ENCODE measurements around the gene ATXN1.
A peak's percentile ranks its signal among the peaks of the same experiment; 100 is the strongest.

The ATXN1 gene

DNA sequence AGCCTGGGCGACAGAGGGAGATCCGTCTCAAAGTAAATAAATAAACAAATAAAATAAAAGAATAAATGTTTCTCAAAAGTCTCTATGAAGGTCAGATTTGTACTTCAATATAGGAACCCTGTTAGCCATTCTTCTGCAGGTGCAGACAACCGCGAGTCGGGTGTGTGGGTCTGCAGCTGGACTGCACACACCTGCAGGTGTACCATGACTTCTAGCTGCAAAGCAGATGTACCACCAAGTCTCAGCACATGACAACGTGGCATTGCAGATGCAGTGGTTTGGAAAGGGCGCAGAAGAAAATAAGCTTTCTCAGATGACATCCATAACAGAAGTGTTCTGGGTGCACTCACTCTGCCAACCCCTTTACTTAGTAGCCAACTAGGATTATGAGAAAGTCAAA, 239.7 kb downstream of the ATXN1 start (continued):
- TF ChIP-seq HOXA7 (CRISPR knock-in tag; IDR thresholded peaks at IDR 0.05; ENCODE audit: borderline replicate concordance) (no peak), ZNF341 (tag by site-specific recombination; IDR thresholded peaks at IDR 0.05; ENCODE audit: low read depth) (no peak), REPIN1 (tag by site-specific recombination; IDR thresholded peaks at IDR 0.05; ENCODE audit: low read depth) (no peak)
- TF ChIP-seq, protein P1, sequence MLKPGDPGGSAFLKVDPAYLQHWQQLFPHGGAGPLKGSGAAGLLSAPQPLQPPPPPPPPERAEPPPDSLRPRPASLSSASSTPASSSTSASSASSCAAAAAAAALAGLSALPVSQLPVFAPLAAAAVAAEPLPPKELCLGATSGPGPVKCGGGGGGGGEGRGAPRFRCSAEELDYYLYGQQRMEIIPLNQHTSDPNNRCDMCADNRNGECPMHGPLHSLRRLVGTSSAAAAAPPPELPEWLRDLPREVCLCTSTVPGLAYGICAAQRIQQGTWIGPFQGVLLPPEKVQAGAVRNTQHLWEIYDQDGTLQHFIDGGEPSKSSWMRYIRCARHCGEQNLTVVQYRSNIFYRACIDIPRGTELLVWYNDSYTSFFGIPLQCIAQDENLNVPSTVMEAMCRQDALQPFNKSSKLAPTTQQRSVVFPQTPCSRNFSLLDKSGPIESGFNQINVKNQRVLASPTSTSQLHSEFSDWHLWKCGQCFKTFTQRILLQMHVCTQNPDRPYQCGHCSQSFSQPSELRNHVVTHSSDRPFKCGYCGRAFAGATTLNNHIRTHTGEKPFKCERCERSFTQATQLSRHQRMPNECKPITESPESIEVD (tag by site-specific recombination; IDR thresholded peaks at IDR 0.05): no peak

DNA sequence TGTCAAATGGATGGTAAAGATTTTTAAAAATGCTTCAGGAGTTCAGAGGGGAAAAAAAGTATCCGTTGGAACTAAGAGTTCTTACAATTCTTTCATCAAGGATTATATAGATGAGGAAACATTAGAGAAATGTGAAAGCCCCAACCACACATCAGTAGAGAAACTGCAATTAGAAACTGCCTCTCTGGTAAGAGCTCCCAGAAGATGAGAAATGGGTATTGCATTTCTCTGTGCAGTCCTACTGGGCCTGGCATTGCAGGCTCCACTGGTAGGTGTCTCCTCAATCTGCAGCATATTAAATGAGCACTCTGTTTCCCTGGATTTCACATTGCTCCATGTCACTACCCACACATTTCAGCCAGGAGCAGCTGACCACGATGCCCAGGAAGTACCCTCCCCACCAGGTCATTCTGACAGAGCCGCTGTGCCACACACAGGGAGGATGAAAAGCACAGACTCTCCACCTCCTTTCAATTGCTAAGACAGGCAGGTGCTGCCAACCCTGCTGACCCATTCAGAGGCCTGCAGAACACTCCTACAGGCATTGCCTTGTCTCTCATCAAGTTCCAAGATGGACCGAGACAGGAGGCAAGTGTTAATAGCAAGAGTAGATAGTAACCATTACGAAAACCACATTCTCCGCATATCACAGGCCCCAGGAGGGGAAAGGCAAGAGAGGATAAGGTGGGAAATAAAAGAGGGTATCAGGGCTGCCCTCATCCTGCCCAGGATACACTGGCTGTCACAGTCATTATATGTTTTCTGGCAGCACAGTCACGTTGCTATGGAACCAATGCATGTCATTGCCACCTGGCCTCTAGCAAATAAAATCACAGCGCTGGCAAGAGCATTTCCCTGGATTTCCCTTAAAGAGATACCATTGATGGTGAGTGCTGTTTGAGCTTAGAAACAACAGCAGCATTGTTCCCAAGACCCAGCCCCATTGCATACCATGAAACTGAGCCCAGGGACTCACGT, 241.7 kb downstream of the ATXN1 start:
- H3K27ac ChIP-seq (ENCODE audit: extremely low read depth, low read depth, low read length): no peak overlapping the region
- no peaks in the 10 kb centered on the region for H3K4me1 ChIP-seq (ENCODE audit: control insufficient read depth, insufficient read depth, low read length)
- TF ChIP-seq ZNF211 (tag by site-specific recombination; IDR thresholded peaks at IDR 0.05; ENCODE audit: low read depth): no peak
- TF ChIP-seq GFI1B (tag by site-specific recombination; IDR thresholded peaks at IDR 0.05): peak; percentile 15; the same call in 1 of the 2 replicates
- H3K9me3 ChIP-seq (ENCODE audit: control insufficient read depth, insufficient read depth, low read depth, low read length): no peaks in the 10 kb centered on the region
- no peak overlapping the region for H3K4me3 ChIP-seq (ENCODE audit: low read depth, low read length)
- ChIA-PET POLR2A (no interaction called here), CTCF (no interaction called here)
- H3K36me3 ChIP-seq (ENCODE audit: control insufficient read depth in 2 of 2, insufficient read depth in 1 of 2, low read length in 2 of 2): peaks cover 7 to 10% of the 10 kb centered on the region in 2 experiments; a peak in 2 of 3 replicates

DNA sequence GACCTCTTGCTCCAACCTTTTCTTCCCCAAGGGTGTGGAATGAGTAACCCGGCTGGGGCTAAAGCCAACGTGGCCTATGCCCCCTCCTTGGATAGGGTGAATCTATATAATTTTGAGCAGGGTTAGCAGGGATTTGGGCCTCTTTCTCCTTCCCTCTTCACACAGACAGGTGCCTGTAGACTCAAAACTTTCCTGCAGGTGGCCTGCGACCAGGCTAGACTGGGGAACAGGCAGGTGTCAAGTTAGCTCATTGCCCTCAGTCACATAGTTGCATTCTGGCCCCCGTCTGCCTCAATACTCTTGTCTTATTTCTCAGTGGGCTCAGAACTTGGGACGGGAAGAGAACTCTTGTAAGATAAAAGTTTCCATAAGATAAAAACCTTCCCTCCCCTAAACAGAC, 243.0 kb downstream of the ATXN1 start:
- ChIA-PET POLR2A (no interaction called here), CTCF (interaction anchor here (0.6 to 8.4 kb wide), 3 partner anchors 175 to 573 kb away, joined by 3 to 63 read pairs (median 4); partner anchors contain the start of gene ATXN1)
- Histone ChIP-seq H3K9me3 (ENCODE audit: control insufficient read depth, insufficient read depth, low read depth, low read length) (no peaks in the 10 kb centered on the region), H3K36me3 (ENCODE audit: control insufficient read depth in 2 of 2, insufficient read depth in 1 of 2, low read length in 2 of 2) (peaks cover 7 to 10% of the 10 kb centered on the region in 2 experiments; a peak in 2 of 3 replicates), H3K4me3 (ENCODE audit: low read depth, low read length) (no peak overlapping the region), H3K4me1 (ENCODE audit: control insufficient read depth, insufficient read depth, low read length) (peaks cover 10% of the 10 kb centered on the region; the same call in 1 of the 2 replicates), H3K27ac (ENCODE audit: extremely low read depth, low read depth, low read length) (no peak overlapping the region)
- TF ChIP-seq ZFP3 (tag by site-specific recombination; IDR thresholded peaks at IDR 0.05; ENCODE audit: low read depth) (no peak), ZNF501 (tag by site-specific recombination; IDR thresholded peaks at IDR 0.05) (no peak), MZF1 (tag by site-specific recombination; IDR thresholded peaks at IDR 0.05; ENCODE audit: borderline replicate concordance) (no peak), ZNF549 (tag by site-specific recombination; IDR thresholded peaks at IDR 0.05) (no peak), ZNF366 (tag by site-specific recombination; conservative IDR thresholded peaks at IDR 0.05) (no peak), ZNF585B (tag by site-specific recombination; IDR thresholded peaks at IDR 0.05) (no peak), ZNF211 (tag by site-specific recombination; IDR thresholded peaks at IDR 0.05; ENCODE audit: low read depth) (no peak), MYNN (tag by site-specific recombination; IDR thresholded peaks at IDR 0.05; ENCODE audit: borderline replicate concordance) (no peak), GLIS2 (tag by site-specific recombination; IDR thresholded peaks at IDR 0.05) (no peak)

DNA sequence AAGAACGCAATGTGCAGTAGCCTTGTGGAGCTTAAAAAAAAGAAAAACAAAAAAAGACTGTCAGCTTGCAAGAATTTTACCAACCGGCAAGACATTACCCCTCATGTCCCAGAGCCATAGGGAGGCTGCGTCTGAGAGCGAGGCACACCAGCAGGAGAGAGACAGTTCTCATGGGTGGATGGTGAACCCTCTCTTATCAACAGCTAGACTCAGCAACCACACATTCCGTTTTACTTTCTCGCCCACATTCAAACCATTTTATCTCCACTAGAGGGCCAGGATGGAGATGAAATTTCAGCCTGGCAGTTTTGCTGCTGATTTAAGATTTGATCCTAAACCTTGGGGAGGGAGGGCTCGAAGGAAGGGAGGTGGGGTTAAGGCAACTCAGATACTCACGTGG, 247.0 kb downstream of the ATXN1 start:
- Histone ChIP-seq H3K36me3 (ENCODE audit: control insufficient read depth in 2 of 2, insufficient read depth in 1 of 2, low read length in 2 of 2) (no peaks in the 10 kb centered on the region), H3K4me3 (ENCODE audit: low read depth, low read length) (no peak overlapping the region), H3K27ac (ENCODE audit: extremely low read depth, low read depth, low read length) (no peak overlapping the region), H3K4me1 (ENCODE audit: control insufficient read depth, insufficient read depth, low read length) (peaks cover 19% of the 10 kb centered on the region), H3K9me3 (ENCODE audit: control insufficient read depth, insufficient read depth, low read depth, low read length) (no peaks in the 10 kb centered on the region)
- ChIA-PET CTCF (interaction anchor here (0.6 to 8.4 kb wide), 22 partner anchors 8 to 881 kb away, joined by 3 to 63 read pairs (median 4); partner anchors contain the start of gene ATXN1), POLR2A (interaction anchor here (1.5 kb wide), 2 partner anchors 240 to 247 kb away, joined by 4 to 7 read pairs; partner anchors contain the start of gene ATXN1)
- TF ChIP-seq PRDM1 (tag by site-specific recombination; IDR thresholded peaks at IDR 0.05) (peak; percentile 56; the same call in 1 of the 2 replicates), ZNF214 (tag by site-specific recombination; IDR thresholded peaks at IDR 0.05; ENCODE audit: borderline replicate concordance) (no peak), ZFHX2 (tag by site-specific recombination; conservative IDR thresholded peaks at IDR 0.05) (peak; percentile 76)
- TF ChIP-seq, protein P2, sequence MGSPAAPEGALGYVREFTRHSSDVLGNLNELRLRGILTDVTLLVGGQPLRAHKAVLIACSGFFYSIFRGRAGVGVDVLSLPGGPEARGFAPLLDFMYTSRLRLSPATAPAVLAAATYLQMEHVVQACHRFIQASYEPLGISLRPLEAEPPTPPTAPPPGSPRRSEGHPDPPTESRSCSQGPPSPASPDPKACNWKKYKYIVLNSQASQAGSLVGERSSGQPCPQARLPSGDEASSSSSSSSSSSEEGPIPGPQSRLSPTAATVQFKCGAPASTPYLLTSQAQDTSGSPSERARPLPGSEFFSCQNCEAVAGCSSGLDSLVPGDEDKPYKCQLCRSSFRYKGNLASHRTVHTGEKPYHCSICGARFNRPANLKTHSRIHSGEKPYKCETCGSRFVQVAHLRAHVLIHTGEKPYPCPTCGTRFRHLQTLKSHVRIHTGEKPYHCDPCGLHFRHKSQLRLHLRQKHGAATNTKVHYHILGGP (tag by site-specific recombination; IDR thresholded peaks at IDR 0.05): no peak
- TF ChIP-seq, protein P3, sequence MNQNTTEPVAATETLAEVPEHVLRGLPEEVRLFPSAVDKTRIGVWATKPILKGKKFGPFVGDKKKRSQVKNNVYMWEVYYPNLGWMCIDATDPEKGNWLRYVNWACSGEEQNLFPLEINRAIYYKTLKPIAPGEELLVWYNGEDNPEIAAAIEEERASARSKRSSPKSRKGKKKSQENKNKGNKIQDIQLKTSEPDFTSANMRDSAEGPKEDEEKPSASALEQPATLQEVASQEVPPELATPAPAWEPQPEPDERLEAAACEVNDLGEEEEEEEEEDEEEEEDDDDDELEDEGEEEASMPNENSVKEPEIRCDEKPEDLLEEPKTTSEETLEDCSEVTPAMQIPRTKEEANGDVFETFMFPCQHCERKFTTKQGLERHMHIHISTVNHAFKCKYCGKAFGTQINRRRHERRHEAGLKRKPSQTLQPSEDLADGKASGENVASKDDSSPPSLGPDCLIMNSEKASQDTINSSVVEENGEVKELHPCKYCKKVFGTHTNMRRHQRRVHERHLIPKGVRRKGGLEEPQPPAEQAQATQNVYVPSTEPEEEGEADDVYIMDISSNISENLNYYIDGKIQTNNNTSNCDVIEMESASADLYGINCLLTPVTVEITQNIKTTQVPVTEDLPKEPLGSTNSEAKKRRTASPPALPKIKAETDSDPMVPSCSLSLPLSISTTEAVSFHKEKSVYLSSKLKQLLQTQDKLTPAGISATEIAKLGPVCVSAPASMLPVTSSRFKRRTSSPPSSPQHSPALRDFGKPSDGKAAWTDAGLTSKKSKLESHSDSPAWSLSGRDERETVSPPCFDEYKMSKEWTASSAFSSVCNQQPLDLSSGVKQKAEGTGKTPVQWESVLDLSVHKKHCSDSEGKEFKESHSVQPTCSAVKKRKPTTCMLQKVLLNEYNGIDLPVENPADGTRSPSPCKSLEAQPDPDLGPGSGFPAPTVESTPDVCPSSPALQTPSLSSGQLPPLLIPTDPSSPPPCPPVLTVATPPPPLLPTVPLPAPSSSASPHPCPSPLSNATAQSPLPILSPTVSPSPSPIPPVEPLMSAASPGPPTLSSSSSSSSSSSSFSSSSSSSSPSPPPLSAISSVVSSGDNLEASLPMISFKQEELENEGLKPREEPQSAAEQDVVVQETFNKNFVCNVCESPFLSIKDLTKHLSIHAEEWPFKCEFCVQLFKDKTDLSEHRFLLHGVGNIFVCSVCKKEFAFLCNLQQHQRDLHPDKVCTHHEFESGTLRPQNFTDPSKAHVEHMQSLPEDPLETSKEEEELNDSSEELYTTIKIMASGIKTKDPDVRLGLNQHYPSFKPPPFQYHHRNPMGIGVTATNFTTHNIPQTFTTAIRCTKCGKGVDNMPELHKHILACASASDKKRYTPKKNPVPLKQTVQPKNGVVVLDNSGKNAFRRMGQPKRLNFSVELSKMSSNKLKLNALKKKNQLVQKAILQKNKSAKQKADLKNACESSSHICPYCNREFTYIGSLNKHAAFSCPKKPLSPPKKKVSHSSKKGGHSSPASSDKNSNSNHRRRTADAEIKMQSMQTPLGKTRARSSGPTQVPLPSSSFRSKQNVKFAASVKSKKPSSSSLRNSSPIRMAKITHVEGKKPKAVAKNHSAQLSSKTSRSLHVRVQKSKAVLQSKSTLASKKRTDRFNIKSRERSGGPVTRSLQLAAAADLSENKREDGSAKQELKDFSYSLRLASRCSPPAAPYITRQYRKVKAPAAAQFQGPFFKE (tag by site-specific recombination; IDR thresholded peaks at IDR 0.05; ENCODE audit: borderline replicate concordance): no peak
